ENCODE results near the gene LRBA. TPM values are rescaled to one million over a fixed set of nuclear protein-coding genes. Genes with fewer than 3 reads are reported as not detected.

LRBA gene
- total RNA-seq, 1 experiment from 2014 or later: 55.3 TPM

GRCh38 chr4:150990250-150990649 lies 24.8 kb downstream of the LRBA start:
- no peak overlapping the region for H2BK120ac ChIP-seq (ENCODE audit: low read depth, low read length, poor library complexity, severe bottlenecking)
- no peak overlapping the region for H2AFZ ChIP-seq (ENCODE audit: low read length)
- no peaks in the 10 kb centered on the region for H4K20me1 ChIP-seq (ENCODE audit: control insufficient read depth, insufficient read depth, insufficient read length)
- H2BK12ac ChIP-seq (ENCODE audit: insufficient read length, low read depth, low read length): no peak overlapping the region
- no peak overlapping the region for H3K4me3 Mint-ChIP-seq
- H4K5ac ChIP-seq (ENCODE audit: insufficient read length, low read depth, low read length): no peak overlapping the region
- H3K56ac ChIP-seq (ENCODE audit: insufficient read length, low read depth, low read length): no peak overlapping the region
- H3K4me1 Mint-ChIP-seq: peaks cover 17 to 19% of the 10 kb centered on the region in 2 experiments
- no peak overlapping the region for H3K27ac ChIP-seq (ENCODE audit: insufficient read length, low read depth, low read length)
- no peak overlapping the region for H3K4ac ChIP-seq (ENCODE audit: low read depth, low read length)
- H3K27me3 ChIP-seq (ENCODE audit: insufficient read depth, low read length): no peaks in the 10 kb centered on the region
- H3K9ac ChIP-seq (ENCODE audit: extremely low read depth, insufficient read length, low read length): no peak overlapping the region
- H3K27me3 Mint-ChIP-seq (ENCODE audit: low read depth): no peaks in the 10 kb centered on the region
- no peak overlapping the region for H2BK15ac ChIP-seq (ENCODE audit: low read depth, low read length)
- peaks cover 4 to 7% (median 6%) of the 10 kb centered on the region in 3 experiments; a peak in 4 of 7 replicates for H3K36me3 Mint-ChIP-seq (ENCODE audit: insufficient read depth in 1 of 3, low read depth in 3 of 3)
- no peaks in the 10 kb centered on the region for H3K23me2 ChIP-seq (ENCODE audit: insufficient read length, low read depth, low read length, poor library complexity, severe bottlenecking)
- no peak overlapping the region for H3K18ac ChIP-seq (ENCODE audit: insufficient read length, low read depth, low read length)
- peaks cover 10% of the 10 kb centered on the region; the same call in 1 of the 2 replicates for H3K79me2 ChIP-seq (ENCODE audit: insufficient read depth, low read length)
- no peak overlapping the region for H2AK5ac ChIP-seq (ENCODE audit: insufficient read length, low read length)
- H3K4me1 ChIP-seq (ENCODE audit: insufficient read depth, low read length): no peaks in the 10 kb centered on the region; the same call in 1 of the 2 replicates
- TF ChIP-seq CTCF (conservative IDR thresholded peaks at IDR 0.05): no peak
- H3K9me3 Mint-ChIP-seq: no peaks in the 10 kb centered on the region; a peak in 1 of 5 replicates
- DNase-seq: no peak
- H3K4me2 ChIP-seq (ENCODE audit: insufficient read depth, insufficient read length, low read length): no peak overlapping the region
- H2BK5ac ChIP-seq (ENCODE audit: insufficient read length, low read length): no peak overlapping the region
- no peak overlapping the region for H3T11ph ChIP-seq (ENCODE audit: low read length)
- H3K9me3 ChIP-seq (ENCODE audit: control insufficient read depth, low read depth, low read length): no peaks in the 10 kb centered on the region
- H3K14ac ChIP-seq (ENCODE audit: insufficient read depth, low read length): no peak overlapping the region
- no peak overlapping the region for H2BK20ac ChIP-seq (ENCODE audit: low read depth, low read length, poor library complexity, severe bottlenecking)
- H3K79me1 ChIP-seq (ENCODE audit: insufficient read depth, low read depth, low read length, poor library complexity, severe bottlenecking): peaks cover 2% of the 10 kb centered on the region
- no CpG with 5 or more reads among the region's 3 CpGs for WGBS (ENCODE audit: extremely low coverage, insufficient read length, low lambda C conversion rate)
- no peak overlapping the region for H3K27ac Mint-ChIP-seq
- H4K91ac ChIP-seq (ENCODE audit: insufficient read length, low read depth, low read length): no peak overlapping the region
- no peak overlapping the region for H3K23ac ChIP-seq (ENCODE audit: insufficient read length, low read depth, low read length)
- no peak overlapping the region for H4K8ac ChIP-seq (replicated peaks; ENCODE audit: insufficient read length, low read depth, low read length)
